ENCODE data around the gene TCAP.

The TCAP gene

DNA sequence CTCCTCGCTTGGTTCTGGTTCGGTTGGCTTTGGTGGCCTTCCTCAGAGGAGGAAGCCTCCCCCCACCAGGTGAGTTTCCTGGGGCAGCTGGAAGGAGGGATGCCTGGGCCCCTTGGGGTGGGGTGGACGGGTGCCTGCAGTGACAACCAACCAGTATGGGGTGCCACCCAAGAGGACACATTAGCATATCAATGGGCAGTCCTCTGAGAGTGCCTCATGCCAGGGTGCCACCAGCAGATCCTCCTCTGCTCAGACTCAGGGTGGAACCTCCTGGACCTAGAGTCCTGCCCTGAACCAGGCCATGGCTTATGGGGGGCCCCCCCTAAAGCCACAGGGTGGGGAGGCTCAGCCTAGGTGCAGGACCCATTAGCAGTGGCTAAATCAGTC lies 35.7 kb upstream of the TCAP start:
- DNase-seq (ENCODE audit: low spot score): no peak

DNA sequence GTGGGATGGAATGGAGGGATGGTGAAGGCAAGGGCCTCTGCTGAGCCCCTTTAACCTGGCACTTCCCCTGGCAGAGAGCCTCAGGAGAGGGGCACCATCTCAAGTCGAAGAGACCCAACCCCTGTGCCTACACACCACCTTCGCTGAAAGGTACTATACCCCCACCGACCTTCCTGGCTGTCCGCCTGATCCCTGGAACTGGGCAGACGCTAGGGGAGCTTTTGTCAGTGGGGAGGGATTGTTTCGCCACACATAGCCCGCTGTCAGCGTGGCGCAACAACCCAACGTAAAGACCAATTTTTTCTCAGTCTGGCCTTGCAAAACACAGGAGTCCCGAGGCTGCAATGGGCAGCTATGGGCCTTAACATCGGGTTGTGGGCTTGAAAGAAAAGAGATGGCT lies 35.3 kb upstream of the TCAP start:
- no peak for DNase-seq (ENCODE audit: low spot score)

DNA sequence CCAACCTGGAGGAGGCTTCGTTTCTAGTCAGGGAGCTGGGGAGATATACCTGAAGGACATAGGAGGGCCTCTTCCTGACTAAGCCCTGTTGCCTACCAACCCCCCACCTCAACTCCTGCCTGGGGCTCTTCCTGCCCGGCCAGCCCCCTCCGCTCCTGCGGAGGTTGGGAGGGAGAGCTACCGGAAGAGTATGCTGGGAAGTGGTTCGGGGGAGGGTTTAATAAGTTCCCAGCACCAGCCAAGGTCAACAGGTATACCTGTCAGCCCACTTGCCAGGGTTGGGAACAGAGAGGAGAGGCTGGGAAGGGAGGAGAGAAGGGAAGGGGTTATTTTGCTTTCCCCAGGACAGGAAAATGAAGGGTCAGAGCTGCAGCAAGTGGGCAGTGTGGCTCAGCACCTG lies 33.7 kb upstream of the TCAP start:
- no peak for DNase-seq (ENCODE audit: low spot score)

DNA sequence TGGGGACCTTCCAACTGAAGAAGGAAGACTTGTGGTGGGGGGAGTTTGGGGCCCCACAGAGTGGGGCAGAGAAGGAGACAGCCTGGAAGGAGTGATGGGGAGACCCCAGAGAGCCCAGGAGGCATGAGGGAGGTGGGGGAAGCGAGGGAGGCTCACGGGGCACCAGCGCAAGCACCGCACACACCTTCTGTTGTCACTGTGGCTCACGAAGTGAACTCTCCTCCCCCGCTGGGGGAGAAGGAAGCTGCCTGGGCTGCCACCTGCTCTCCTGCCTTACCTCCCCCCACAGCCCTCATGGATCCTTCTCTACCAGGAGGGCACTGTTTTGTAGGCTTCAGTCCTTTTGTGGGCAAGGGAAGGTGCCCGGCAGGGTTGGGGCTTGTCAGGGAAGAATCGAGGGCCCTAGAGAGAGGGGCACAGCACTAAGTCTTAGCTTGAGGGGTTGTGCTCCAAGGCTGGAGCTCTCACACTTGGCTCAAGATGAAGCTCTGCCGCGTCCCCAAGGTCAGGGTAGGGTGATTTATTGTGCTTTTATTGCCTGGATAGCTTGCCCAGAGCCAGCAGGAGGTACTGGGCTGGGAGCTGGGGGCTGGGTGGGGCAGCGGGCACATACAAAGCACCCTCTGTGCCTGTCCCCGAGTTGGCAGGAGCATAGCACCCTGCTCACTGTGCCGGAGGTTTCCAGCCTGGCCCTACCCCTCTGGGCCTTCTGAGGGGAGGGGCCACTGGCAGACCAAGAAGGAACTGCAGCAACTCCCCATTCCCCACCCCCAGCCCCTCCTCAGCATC lies 32.8 kb upstream of the TCAP start:
- DNase-seq (ENCODE audit: low spot score): peak; percentile 80

DNA sequence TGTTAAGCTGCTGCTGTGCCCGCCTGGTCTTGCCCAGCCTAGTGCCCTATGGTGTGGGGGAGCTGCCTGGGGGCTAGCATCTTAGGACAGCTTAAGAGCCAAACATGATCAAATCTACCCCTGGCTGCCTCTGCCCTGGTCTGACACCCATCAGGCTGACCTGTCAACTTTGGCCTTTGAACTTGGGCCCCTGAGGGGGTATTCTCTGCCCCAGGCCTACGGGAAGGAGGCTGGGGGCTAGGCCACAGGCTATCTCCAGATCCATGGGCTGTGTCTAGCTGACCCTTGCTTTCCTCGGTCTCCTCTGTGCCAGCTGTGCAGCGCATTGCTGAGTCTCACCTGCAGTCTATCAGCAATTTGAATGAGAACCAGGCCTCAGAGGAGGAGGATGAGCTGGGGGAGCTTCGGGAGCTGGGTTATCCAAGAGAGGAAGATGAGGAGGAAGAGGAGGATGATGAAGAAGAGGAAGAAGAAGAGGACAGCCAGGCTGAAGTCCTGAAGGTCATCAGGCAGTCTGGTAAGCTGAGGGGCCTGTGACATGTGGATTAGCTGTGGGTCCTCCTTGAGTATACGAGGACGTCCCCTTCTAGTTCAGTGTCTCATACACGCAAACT lies 31.5 kb upstream of the TCAP start:
- no peak for DNase-seq (ENCODE audit: low spot score)

DNA sequence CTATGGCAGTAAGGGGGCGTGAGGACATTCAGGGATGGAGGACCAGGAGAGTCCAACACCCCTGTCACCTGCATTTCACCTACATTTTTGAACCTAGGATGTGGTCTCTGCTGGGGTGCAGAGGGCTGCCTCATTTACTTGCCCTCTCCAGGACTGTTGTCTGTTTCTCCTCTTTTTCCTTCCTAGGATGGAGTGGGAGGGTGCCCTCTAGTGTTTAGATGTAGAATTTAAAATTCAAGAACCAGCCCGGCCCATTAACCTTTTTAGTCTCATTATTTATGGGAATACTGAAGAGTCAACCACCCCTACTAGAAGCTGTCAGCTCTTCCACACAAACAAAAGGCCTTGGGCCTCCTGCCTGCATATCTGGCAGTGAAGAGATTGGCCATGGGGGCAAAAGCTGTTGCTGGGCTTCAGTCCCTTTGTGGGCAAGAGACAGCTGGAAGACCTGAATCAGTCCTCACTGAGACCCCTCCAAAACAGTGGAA lies 30.7 kb upstream of the TCAP start:
- DNase-seq (ENCODE audit: low spot score): no peak

DNA sequence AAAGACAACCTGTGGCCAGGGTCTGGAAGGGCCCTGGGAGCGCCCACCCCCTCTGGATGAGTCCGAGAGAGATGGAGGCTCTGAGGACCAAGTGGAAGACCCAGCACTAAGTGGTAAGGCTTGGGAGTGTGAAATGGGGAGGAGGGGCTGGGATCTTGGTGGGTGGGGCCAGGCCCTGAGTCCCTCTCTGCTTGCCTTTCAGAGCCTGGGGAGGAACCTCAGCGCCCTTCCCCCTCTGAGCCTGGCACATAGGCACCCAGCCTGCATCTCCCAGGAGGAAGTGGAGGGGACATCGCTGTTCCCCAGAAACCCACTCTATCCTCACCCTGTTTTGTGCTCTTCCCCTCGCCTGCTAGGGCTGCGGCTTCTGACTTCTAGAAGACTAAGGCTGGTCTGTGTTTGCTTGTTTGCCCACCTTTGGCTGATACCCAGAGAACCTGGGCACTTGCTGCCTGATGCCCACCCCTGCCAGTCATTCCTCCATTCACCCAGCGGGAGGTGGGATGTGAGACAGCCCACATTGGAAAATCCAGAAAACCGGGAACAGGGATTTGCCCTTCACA lies 29.5 kb upstream of the TCAP start:
- no peak for DNase-seq (ENCODE audit: low spot score)

DNA sequence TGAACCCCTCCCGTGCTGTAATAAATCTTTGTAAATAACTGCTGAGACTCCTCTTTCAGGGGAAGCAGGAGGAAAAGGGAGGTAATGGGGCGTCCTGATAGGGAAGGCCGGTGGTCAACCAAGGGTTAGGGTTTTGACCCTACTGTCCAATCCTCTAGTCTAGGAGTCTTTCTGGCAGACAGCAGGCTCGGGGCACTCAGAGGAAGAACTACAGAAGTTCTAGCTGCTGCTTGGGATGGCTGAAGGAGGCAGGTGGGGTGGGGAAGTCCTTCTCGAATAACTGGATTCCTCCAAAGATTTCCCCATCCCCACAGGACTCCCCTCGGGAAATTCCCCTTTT lies 28.6 kb upstream of the TCAP start:
- no peak for DNase-seq (ENCODE audit: low spot score)

DNA sequence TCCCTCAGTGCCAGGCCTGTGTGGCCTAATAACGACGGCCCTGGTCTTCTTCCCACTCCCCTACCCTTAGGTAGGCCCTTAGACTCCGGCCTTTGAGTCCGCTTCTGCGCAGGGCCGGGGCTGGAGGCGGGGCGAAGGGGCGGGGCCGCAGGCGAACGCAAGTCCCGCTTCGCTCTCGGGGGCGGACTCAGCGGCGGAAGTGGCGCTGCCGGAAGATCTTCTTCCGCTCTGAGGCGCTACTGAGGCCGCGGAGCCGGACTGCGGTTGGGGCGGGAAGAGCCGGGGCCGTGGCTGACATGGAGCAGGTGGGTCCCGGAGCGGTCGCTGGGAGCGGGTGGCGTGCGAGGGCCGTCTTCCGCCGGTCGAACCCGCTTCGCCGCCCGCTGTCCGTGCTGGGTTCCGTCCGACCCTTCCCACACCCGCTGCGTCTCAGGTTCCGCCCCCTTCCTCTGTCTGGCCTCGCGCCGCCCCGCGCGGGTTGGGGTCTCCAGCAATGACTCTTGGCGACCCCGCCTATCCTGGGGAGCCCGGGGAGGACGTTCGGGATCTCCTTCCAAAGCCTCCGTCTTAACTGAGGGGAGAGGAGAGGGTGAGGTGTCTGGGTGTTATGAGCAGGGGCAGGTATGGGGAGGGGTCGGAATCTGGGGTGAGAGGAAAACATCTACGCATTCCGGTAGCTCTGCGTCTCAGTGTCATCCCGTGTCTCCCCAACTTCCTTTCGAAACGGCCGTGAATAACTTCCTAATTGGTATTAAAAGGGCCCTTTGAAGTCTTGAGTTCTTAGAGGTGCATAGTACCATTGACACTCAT lies 28.0 kb upstream of the TCAP start, which contains the start of gene STARD3:
Gene STARD3, plus strand, starts transcription at position 218 of the 810 bp plus-strand sequence. CDS start 16,388 bp downstream, outside the sequence.
- DNase-seq (ENCODE audit: low spot score): peak; percentile 87

DNA sequence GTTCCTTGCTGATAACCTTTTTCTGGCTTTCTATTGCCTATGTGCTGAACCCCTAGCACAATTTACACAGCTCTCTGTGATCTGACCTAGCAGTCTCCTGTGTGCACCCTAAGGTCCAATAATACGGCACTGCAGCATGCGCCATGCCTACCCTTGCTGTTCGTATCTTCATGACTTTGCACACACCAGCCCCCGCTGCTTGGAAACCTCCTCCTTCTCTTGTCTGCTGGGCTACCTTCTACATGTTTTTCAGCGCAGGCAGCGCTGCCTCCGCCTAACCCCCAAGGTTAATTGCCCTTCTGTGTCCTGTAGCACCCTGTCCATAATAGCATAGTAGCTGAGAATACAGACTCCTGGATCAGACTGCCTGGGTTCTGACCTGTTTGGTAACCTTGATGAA lies 26.8 kb upstream of the TCAP start:
- DNase-seq (ENCODE audit: low spot score): no peak

DNA sequence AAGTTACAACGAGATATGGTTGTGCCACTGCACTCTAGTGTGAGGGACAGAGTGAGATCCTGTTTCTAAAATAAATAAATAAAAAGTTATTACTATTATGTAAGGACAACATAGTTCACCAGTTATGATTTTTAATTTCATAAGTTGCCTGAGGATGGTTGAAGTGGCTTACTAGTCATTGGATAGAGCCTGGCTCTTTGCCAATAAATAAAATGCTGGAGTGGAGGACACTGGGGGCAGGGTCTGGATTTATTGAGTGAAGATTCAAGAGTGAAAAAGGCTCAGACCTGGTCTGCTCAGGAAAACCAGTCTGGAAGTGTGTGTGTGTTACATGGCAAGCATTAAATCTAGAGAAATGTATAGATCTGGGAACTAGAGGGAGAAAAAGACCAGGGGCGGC lies 26.1 kb upstream of the TCAP start:
- no peak for DNase-seq (ENCODE audit: low spot score)

DNA sequence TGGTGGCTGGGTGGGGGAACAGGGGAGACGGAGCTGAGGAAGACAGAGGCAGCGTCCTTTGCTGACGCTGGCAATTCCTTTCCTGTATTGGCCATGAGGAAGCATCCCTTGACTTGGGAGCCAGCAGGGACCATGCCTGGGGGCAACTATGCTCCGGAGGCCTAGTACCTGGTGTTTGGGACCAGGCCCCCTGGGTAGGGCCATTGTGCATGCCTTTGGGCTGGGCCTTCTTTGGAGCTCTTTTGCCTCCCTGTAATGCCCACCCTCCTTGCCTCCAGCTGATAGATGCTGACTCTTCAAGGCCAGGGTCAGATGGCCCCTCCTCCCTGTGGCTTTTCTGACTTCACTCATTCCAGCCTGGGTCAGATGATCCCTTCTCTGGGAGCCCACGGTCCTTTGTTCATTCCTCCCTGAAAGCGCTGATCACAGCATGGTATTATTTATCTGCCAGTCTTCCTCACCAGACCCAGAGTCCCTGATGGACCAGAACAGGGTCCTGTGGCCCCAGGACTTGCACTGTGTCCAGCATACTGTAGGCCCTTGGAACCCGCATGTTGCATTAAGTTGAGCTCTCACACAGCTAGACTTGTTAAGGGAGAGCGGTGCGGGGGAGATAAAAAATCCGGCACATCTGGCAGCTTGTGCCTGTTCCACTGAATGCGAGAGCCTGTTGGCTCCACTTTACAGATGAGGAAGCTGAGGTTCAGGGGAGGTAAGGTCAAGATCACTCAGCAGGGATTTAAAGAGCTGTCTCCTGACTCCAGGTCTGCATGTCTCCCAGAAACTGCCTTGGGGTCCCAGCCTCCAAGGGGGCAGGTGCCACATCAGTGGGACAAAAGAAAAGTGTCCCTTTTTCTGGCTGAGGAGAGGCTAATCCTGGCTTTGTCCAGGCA lies 25.3 kb upstream of the TCAP start:
- no peak for DNase-seq (ENCODE audit: low spot score)

DNA sequence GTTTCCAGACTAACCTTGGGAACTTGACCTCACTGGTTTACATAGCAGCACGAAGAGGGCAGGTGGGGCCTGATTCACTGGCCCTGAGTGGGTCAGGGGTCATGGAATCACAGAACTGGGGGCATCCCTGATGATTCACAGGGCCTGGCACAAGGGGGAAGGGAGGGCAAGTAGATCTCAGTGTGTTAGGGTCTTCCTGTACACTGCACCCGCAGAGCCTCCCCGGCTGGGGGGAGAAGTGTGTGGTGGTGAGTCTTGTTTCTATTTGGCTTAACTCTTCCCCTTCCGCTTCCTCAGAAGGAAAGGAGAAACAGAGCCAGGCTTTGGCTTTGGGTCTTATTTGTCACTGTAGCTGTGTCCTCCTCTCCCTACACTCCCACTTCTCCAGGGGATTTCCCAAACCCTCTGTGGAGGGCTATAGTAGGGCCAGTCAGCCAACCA lies 24.5 kb upstream of the TCAP start:
- DNase-seq (ENCODE audit: low spot score): no peak

DNA sequence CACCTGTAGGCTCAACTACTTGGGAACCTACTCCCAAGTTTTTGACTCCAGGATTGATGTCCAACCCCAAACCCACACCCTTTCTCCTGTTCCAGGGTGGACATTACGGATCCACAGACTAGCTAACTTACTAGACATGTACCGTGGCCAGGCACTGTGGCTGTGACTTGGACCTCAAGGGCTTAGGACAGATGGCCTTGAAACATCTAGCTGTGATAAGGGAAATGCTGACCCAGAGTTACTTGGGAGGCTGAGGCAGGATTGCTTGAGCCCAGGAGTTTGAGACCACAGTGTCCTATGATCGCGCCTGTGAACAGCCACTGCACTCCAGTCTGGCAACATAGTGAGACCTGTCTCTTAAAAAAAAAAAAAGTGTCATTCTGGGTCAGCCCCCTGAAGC lies 24.1 kb upstream of the TCAP start:
- DNase-seq (ENCODE audit: low spot score): no peak

DNA sequence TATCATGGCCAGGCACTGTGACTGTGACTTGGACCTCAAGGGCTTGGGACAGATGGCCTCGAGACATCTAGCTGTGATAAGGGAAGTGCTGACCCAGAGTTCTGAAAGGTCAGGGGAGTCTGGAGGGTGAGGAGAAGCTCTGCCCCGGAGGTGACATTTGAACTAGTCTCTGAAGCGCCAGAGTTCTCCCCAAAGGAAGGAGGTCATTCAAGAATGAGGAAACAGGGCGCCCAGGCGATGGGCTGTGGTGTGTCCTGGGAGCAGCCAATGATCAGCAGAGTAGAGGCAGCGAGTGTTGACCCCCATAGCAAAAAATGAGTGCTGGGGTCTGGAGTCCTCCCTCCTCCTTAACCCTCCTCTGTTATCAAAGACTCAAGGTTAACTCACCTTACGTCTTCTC lies 23.3 kb upstream of the TCAP start:
- no peak for DNase-seq (ENCODE audit: low spot score)

DNA sequence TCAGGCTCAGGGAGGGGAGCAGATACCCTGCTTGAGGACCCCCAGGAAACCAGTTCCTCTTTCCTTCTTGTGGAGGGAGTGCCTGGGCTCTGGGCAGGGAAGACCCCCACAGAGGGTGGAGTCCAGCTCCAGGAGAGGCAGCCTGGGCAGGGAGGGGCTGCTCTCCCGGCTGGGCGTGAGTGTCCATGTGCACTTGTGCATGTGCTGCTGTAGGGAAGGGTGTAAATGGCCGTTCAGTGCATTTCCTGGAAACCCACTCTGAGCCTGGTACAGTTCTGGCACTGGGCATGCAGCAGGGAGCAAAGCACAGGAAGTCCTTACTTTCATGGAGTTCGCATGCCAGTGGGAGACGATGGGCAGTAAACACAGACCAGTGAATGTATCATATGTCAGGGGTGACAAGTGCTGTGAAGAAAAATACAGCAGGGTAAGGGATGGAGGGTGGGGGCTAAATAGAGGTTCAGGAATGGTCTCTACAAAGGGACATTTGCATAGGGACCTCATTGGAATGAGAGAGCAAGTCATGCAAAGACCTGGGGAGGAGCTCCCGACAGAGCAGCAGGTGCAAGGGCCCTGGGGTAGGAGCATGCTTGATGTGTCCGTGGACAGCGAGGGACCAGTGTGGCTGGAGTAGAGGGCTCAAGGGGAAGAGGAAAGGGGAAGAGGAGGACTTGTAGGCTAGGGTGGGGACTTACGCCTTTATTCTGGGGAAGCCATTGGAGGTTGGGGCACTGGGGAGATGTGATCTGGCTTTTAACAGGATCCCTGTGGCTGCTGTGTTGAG lies 22.7 kb upstream of the TCAP start:
- DNase-seq (ENCODE audit: low spot score): no peak

DNA sequence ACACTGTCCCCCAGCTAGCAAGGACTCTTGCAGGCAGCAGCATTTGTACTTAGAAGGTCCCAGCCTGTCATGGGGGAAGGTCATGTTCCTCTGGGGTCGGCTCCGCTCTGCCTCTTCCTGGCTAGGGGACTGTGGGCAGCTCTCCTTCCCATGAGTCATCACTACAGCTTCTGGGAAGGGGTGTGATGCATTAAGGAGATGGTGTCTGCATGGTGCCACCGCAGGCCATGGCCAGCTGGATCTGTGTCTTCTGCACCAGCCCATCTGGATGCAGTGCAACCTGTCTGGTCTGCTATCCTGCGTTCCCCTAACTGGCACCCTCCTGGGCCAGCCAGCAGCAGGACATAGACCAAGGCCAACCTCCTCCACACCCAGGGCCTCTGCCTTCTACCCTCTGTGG lies 21.9 kb upstream of the TCAP start:
- DNase-seq (ENCODE audit: low spot score): no peak

DNA sequence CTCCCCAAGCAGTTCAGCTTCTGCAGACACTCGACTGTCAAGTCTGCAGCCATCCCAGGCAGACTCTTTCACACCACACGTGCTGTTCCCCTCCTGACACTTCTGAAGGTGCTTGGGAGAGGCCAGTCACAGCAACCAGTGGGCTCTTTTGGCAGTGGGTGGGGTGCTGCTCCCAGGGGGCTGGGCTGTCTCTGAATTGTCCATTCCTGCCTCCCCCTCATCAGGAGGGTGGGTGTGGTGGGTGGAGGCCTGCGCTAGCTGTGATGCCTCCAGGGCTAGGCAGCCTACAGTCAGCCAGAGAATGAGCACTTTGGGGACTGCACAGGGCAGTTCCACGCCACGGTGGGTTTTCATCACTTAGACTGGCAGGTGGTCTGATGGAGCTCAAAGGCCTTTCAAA lies 17.9 kb upstream of the TCAP start:
- no peak for DNase-seq (ENCODE audit: low spot score)

DNA sequence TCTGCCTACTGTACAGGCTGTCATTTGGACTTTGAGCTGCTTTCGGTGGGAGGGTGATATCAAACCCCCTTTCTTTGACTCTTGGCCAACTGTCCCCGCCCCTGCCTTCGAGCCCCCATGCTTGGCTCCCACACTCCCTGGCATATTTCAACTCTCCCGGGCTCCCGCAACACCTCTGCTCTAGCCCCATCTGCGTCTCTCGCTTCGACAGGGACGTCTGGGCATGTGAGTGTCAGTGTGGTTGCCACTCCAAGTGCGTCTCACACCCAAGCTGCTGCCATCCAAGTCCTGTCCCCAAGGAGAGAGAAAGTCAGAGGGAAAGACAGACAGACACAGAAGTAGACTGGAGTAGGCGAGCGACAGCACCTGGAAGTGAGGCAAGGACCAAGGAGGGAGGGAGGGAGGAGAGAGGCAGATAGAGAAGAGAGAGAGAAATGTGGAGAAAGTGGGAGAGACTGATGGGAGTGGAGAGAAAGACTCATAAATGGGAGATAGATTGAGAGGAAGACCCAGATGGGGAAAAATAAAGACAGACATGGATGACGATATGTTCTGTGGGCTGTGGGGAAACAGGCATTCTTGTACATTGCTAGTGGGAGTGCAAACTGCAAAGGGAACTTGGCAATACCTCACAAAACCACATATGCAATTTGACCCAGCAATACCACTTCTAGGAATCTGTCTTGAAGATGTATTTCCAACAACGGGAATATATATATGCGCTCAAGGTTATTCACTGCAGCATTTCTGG lies 16.4 kb upstream of the TCAP start:
- DNase-seq (ENCODE audit: low spot score): no peak

DNA sequence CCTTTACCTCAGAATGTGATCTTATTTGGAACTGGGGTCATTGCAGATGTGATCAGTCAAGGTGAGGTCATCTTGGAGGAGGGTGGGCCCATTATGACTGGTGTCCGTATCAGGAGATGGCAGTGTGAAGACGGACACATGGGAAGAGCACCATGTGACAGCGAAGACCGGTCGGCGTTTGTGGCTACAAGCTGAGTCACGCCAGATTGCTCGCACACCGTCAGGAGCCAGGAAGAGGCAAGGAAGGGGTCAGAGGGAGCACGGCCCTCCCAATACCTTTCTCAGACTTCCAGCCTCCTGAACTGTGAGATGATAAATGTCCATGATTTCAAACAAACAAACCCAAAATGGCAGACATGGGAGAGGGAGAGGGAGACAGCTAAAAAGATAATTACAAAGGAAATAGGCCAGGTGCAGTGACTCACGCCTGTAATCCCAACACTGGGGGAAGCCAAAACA lies 15.0 kb upstream of the TCAP start:
- DNase-seq (ENCODE audit: low spot score): no peak

Data from putamen (tissue), 1 donor.